Astrocyte (in vitro differentiated cells and primary cell): ENCODE results near the gene SPNS3. TPM values are rescaled to one million over a fixed set of nuclear protein-coding genes. Genes with fewer than 3 reads are reported as not detected.

Source experiments
- DNase-seq: peaks from one replicate; pipeline ENCODE4 v3.0.0-alpha.2; 2010; ENCODE audit warnings: low read depth
- FAIRE-seq: peaks from 2 replicates; lab custom pipeline; 2011; peaks lifted over from hg19 to GRCh38; lab: Jason Lieb, UNC
- H2AFZ ChIP-seq: 2 replicates; pipeline ENCODE4 v1.6.0; 2012; ENCODE audit warnings: low read depth, low read length, inconsistent platforms
- H3K27ac ChIP-seq: 2 replicates; pipeline ENCODE4 v1.5.1; 2011; ENCODE audit warnings: low read depth, low read length, inconsistent platforms
- H3K27me3 ChIP-seq: 2 replicates; pipeline ENCODE4 v1.6.0; 2011; ENCODE audit warnings: low read length, inconsistent platforms; ENCODE audit not compliant: insufficient read depth
- H3K36me3 ChIP-seq: 2 replicates; pipeline ENCODE4 v1.5.1; 2011; ENCODE audit warnings: low read length, inconsistent platforms; ENCODE audit not compliant: insufficient read depth
- H3K4me1 ChIP-seq: 2 replicates; pipeline ENCODE4 v1.5.1; 2011; ENCODE audit warnings: low read length, inconsistent platforms; ENCODE audit not compliant: insufficient read depth
- H3K4me2 ChIP-seq: 2 replicates; pipeline ENCODE4 v1.6.0; 2012; ENCODE audit warnings: low read length, inconsistent platforms
- H3K4me3 ChIP-seq: 2 replicates; pipeline ENCODE4 v1.5.1; 2011; ENCODE audit warnings: low read depth, mild to moderate bottlenecking, low read length, inconsistent platforms; ENCODE audit not compliant: insufficient read depth
- H3K79me2 ChIP-seq: 2 replicates; pipeline ENCODE4 v1.6.0; 2012; ENCODE audit warnings: mild to moderate bottlenecking, low read length, inconsistent platforms; ENCODE audit not compliant: insufficient read depth
- H3K9ac ChIP-seq: 2 replicates; pipeline ENCODE4 v1.6.0; 2012; ENCODE audit warnings: mild to moderate bottlenecking, low read length, inconsistent platforms
- H3K9me3 ChIP-seq: 2 replicates; pipeline ENCODE4 v1.5.1; 2012; ENCODE audit warnings: low read depth, mild to moderate bottlenecking, low read length, inconsistent platforms; ENCODE audit not compliant: insufficient read depth
- H4K20me1 ChIP-seq: 2 replicates; pipeline ENCODE4 v1.6.0; 2012; ENCODE audit warnings: low read length, inconsistent platforms; ENCODE audit not compliant: insufficient read depth
- H3K27ac Mint-ChIP-seq: one replicate; pipeline ENCODE4 v1.8.0; 2021; ENCODE audit warnings: mild to moderate bottlenecking, mixed read lengths; ENCODE audit not compliant: unreplicated experiment
- H3K27me3 Mint-ChIP-seq: one replicate; pipeline ENCODE4 v1.8.0; 2021; ENCODE audit warnings: low read depth, mixed read lengths; ENCODE audit not compliant: unreplicated experiment
- H3K36me3 Mint-ChIP-seq: one replicate; pipeline ENCODE4 v1.8.0; 2021; ENCODE audit warnings: low read depth, mixed read lengths; ENCODE audit not compliant: unreplicated experiment
- H3K4me1 Mint-ChIP-seq: one replicate; pipeline ENCODE4 v1.8.0; 2021; ENCODE audit warnings: low read depth, mixed read lengths; ENCODE audit not compliant: unreplicated experiment
- H3K4me3 Mint-ChIP-seq: one replicate; pipeline ENCODE4 v1.8.0; 2021; ENCODE audit warnings: mild to moderate bottlenecking, moderate library complexity, mixed read lengths; ENCODE audit not compliant: unreplicated experiment
- H3K9me3 Mint-ChIP-seq: one replicate; pipeline ENCODE4 v1.8.0; 2021; ENCODE audit warnings: mild to moderate bottlenecking, mixed read lengths; ENCODE audit not compliant: unreplicated experiment
- EZH2 ChIP-seq: IDR thresholded peaks from 2 replicates; pipeline ENCODE4 v1.6.1; 2012; ENCODE audit warnings: mild to moderate bottlenecking, low read length, inconsistent platforms; ENCODE audit not compliant: insufficient read depth
- total RNA-seq: library from RNA; stranded (reverse); gene quantifications from 2 replicates; pipeline ENCODE4 v1.2.1, GENCODE V29; 2021
- TF ChIP-seq, protein P1 (sequence below): IDR thresholded peaks from 2 replicates; pipeline ENCODE4 v1.5.1; 2011; ENCODE audit warnings: low read depth, mild to moderate bottlenecking, inconsistent platforms, low read length, moderate library complexity; ENCODE audit not compliant: insufficient read depth

SPNS3 gene
- total RNA-seq, 1 donor from 2014 or later = not detected

DNA sequence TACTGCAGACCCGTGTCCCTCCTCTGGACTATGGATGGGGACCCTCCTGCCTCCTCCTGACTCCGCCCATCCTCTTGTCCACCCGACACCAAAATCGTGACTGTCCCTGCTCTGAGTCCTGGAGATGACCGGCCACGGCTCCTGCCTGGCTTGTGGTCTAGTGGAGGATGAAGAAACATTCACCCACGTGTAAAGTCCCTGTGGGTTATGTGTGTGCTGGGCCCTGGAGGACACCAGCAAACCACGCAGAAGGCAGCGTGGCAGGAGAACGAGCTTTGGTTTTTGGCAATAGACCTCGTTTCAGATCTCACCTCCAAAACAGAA is 76.8 kb downstream of the SPNS3 start:
- Histone ChIP-seq H3K79me2 (no peaks in the 10 kb centered on the region), H3K36me3 (no peaks in the 10 kb centered on the region), H3K4me3 (no peak overlapping the region), H3K27ac (no peak overlapping the region), H2AFZ (no peak overlapping the region), H3K4me1 (peaks cover 8% of the 10 kb centered on the region), H3K4me2 (no peak overlapping the region), H3K9ac (no peak overlapping the region), H4K20me1 (no peaks in the 10 kb centered on the region), H3K27me3 (no peaks in the 10 kb centered on the region), H3K9me3 (no peaks in the 10 kb centered on the region)
- no peak for DNase-seq
- Mint-ChIP-seq H3K4me1 (no peaks in the 10 kb centered on the region), H3K4me3 (no peak overlapping the region), H3K27ac (no peak overlapping the region), H3K27me3 (peaks cover 39% of the 10 kb centered on the region), H3K36me3 (peaks cover 6% of the 10 kb centered on the region), H3K9me3 (peaks cover 8% of the 10 kb centered on the region)
- FAIRE-seq = no peak
- no peak for TF ChIP-seq EZH2
- TF ChIP-seq, protein P1, sequence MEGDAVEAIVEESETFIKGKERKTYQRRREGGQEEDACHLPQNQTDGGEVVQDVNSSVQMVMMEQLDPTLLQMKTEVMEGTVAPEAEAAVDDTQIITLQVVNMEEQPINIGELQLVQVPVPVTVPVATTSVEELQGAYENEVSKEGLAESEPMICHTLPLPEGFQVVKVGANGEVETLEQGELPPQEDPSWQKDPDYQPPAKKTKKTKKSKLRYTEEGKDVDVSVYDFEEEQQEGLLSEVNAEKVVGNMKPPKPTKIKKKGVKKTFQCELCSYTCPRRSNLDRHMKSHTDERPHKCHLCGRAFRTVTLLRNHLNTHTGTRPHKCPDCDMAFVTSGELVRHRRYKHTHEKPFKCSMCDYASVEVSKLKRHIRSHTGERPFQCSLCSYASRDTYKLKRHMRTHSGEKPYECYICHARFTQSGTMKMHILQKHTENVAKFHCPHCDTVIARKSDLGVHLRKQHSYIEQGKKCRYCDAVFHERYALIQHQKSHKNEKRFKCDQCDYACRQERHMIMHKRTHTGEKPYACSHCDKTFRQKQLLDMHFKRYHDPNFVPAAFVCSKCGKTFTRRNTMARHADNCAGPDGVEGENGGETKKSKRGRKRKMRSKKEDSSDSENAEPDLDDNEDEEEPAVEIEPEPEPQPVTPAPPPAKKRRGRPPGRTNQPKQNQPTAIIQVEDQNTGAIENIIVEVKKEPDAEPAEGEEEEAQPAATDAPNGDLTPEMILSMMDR = no peak

DNA sequence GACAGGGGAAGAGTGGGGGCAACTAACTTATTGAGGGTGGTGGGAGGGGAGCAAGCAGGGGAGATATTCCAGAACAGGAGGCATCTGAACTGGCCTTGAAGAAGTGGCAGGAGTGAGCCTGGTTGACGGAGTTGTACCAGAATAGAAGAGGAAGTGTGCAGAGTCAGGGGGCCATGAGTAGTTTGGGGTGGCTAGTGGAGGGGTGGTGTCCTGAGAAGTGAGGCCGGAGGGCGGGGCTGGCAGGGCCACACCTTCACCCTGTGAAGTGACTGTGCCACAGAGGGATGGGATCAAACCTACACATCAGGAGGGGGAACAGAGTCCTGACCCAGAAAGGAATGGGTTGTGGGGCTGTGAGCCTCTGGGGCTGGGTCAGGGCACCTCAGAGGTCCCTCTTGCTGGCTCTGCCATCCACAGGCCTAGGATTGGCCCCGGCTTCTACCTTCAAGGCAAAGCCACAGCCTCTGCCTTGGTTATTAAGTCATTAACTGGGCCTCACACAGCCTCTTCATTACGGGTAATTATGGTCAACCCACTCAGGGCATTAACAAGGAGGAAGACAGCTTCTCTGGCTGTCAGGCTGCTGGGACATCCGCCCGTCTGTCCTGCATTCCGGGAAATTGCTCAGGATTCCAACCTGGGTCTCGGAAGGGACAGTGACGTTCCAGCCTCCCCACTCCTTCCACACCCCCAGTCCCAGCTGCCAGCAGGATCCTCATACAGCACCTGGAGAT is 77.6 kb downstream of the SPNS3 start:
- Mint-ChIP-seq H3K27me3 (peaks cover 39% of the 10 kb centered on the region), H3K27ac (no peak overlapping the region), H3K36me3 (peaks cover 6% of the 10 kb centered on the region), H3K9me3 (peaks cover 8% of the 10 kb centered on the region), H3K4me3 (no peak overlapping the region), H3K4me1 (no peaks in the 10 kb centered on the region)
- Histone ChIP-seq H4K20me1 (no peaks in the 10 kb centered on the region), H3K9me3 (no peaks in the 10 kb centered on the region), H3K9ac (no peak overlapping the region), H3K79me2 (no peaks in the 10 kb centered on the region), H2AFZ (no peak overlapping the region), H3K27me3 (no peaks in the 10 kb centered on the region), H3K4me1 (peaks cover 8% of the 10 kb centered on the region), H3K36me3 (no peaks in the 10 kb centered on the region), H3K27ac (no peak overlapping the region), H3K4me3 (no peak overlapping the region), H3K4me2 (no peak overlapping the region)
- no peak for FAIRE-seq
- no peak for DNase-seq
- TF ChIP-seq, protein P1 = no peak
- no peak for TF ChIP-seq EZH2
